Transverse colon (tissue), 4 donors: ENCODE measurements around the gene PPARA. TPM values are rescaled to one million over a fixed set of nuclear protein-coding genes. Genes with fewer than 3 reads are reported as not detected.
"Not testable (repeated sequence)": the region's sequence is repeated elsewhere in the genome, so short reads cannot be mapped to it uniquely, and the experiment has no call there.

ENCODE experiments used
- DNase-seq: peaks from one replicate; pipeline ENCODE4 v3.0.0-alpha.2; 2019
- H3K27ac ChIP-seq, 4 donors: fragments of 200-600 bp; sonication (generic); 2 replicates each; pipeline ENCODE4 v1.5.1; 2016 to 2018; ENCODE audit warnings: inconsistent platforms in 4 of 4
- H3K27me3 ChIP-seq: fragments of 200-600 bp; sonication (generic); 2 replicates; pipeline ENCODE4 v1.5.1; 2017; ENCODE audit warnings: inconsistent platforms
- H3K36me3 ChIP-seq, 4 donors: fragments of 200-600 bp; sonication (generic); 2 replicates each; pipeline ENCODE4 v1.5.1; 2017 to 2019; ENCODE audit warnings: inconsistent platforms in 4 of 4
- H3K4me1 ChIP-seq, 4 donors: fragments of 200-600 bp; sonication (generic); 2 replicates each; pipeline ENCODE4 v1.5.1; 2017 to 2020; ENCODE audit warnings: inconsistent platforms in 4 of 4
- H3K4me3 ChIP-seq, 4 donors: fragments of 200-600 bp; sonication (generic); 1 replicate in 1 of 4; 2 replicates in 3 of 4; pipeline versions ENCODE4 v1.5.1 to v1.6.1; 2017 to 2019; ENCODE audit warnings: inconsistent platforms in 4 of 4
- H3K9me3 ChIP-seq, 2 donors: fragments of 200-600 bp; sonication (generic); 2 replicates each; pipeline ENCODE4 v1.5.1; 2017 to 2019; ENCODE audit warnings: inconsistent platforms in 2 of 2
- EP300 ChIP-seq: sonication (generic); formaldehyde crosslinking; IDR thresholded peaks from one replicate; pipeline ENCODE4 v1.6.1; 2017; ENCODE audit warnings: antibody characterized with exemption, low read depth
- POLR2A ChIP-seq: fragments of 450-650 bp; IDR thresholded peaks from one replicate; pipeline ENCODE4 v1.6.1; 2016; ENCODE audit warnings: antibody characterized with exemption, mild to moderate bottlenecking, moderate library complexity
- POLR2AphosphoS5 ChIP-seq, 3 donors: sonication (generic); formaldehyde crosslinking; IDR thresholded peaks; one replicate each; pipeline ENCODE4 v1.6.1; 2016; ENCODE audit warnings: antibody characterized with exemption in 3 of 3
- whole genome bisulfite sequencing, 2 donors: methylation state at CpG; one replicate each; pipeline ENCODE4 v1.1.5; 2018; ENCODE audit warnings: low coverage in 1 of 2; 5-methylcytosine and 5-hydroxymethylcytosine counted together
- in situ Hi-C, 4 donors: fragments of 200-750 bp; cut with MboI; loops; one replicate each; pipeline versions ENCODE4 v1.15.0 to v1.15.1; 2017; ENCODE audit warnings: low sequenced_read_pairs in 3 of 4, low pct_ligation_motif_present in 1 of 4, low pct_unique_long_range_greater_than_20kb in 1 of 4
- intact Hi-C: fragments of 100-400 bp; cut with DNase I; formaldehyde crosslinking; loops from one replicate; pipeline ENCODE4 v1.15.1; 2023; ENCODE audit warnings: low total_unique reads
- total RNA-seq, 4 donors: library from RNA; depleted of rRNA; stranded (reverse); fragments of >200 nt; gene quantifications; one replicate each; pipeline ENCODE4 v1.1.0, GENCODE V29; 2016
- TF ChIP-seq, protein P1 (sequence below), 5 experiments: fragments of 200-600 bp in 3 of 5; fragments of 450-650 bp in 2 of 5; sonication (generic) in 3 of 5; IDR thresholded peaks; 1 replicate in 2 of 5; 2 replicates in 3 of 5; pipeline ENCODE4 v1.5.1; 2016 to 2017; ENCODE audit warnings: antibody characterized with exemption in 5 of 5, inconsistent platforms in 3 of 5, mild to moderate bottlenecking in 2 of 5, moderate library complexity in 1 of 5

Gene PPARA
- total RNA-seq, 4 donors from 2014 or later = 52.0 to 88.1 (median 74.7) TPM

DNA sequence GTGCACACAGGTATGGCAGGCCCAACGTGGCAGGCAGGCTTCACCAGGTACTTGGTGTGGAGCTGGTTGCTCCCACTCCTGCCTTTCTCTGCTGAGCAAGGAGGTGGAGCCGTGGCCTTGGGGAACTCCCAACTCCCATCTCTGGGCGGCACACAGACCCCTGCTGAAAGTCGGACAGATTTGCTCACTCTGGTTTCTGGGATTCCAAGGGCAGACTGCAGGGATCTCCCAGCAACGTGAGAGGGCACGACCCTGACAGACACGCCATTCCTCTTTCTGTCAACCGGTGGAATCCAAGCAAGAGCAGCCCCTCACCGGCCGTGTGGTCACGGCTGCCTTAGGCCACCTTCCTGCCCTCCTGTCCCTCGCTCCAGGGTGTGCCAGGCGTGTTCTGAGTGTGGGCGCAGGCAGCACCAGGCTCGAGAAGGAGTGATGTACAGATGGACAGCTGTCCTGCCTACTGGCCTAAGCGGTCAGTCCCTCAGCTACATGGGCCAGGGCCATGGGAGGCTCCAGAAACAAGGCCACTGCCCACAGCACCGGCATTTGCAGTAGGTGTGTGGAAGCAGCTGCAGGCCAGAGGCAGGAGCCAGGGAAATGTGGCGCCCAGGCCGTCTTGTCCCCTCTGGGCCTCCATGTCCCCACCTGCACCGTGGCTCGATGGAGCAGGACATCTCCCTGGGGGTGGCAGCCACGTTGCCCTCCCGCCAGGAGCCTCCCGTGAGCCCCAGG, 13.7 kb upstream of the PPARA start:
- 88% methylated on average over 23 of the region's 24 CpGs; no CpG with 5 or more reads in 1 of the 2 donors for WGBS, 2 donors
- in situ Hi-C loops (no loop called here), intact Hi-C loops (no loop called here)
- Histone ChIP-seq H3K27ac (no peak overlapping the region), H3K9me3 (no peaks in the 10 kb centered on the region), H3K4me1 (peaks cover 0 to 6% (median 0%) of the 10 kb centered on the region in 4 donors), H3K27me3 (no peaks in the 10 kb centered on the region), H3K4me3 (no peak overlapping the region), H3K36me3 (no peaks in the 10 kb centered on the region)
- no peak for DNase-seq
- no peak for TF ChIP-seq POLR2A

- no peak for DNase-seq
- H3K9me3 ChIP-seq = no peaks in the 10 kb centered on the region
- H3K27me3 ChIP-seq = no peaks in the 10 kb centered on the region
- H3K4me1 ChIP-seq = peaks cover 0 to 6% (median 0%) of the 10 kb centered on the region in 4 donors
- no peak overlapping the region for H3K4me3 ChIP-seq
- 91% methylated on average over 14 of the region's 14 CpGs; no CpG with 5 or more reads in 1 of the 2 donors for WGBS, 2 donors
- intact Hi-C loops (no loop called here), in situ Hi-C loops (no loop called here)
- no peaks in the 10 kb centered on the region for H3K36me3 ChIP-seq
- TF ChIP-seq, protein P1, sequence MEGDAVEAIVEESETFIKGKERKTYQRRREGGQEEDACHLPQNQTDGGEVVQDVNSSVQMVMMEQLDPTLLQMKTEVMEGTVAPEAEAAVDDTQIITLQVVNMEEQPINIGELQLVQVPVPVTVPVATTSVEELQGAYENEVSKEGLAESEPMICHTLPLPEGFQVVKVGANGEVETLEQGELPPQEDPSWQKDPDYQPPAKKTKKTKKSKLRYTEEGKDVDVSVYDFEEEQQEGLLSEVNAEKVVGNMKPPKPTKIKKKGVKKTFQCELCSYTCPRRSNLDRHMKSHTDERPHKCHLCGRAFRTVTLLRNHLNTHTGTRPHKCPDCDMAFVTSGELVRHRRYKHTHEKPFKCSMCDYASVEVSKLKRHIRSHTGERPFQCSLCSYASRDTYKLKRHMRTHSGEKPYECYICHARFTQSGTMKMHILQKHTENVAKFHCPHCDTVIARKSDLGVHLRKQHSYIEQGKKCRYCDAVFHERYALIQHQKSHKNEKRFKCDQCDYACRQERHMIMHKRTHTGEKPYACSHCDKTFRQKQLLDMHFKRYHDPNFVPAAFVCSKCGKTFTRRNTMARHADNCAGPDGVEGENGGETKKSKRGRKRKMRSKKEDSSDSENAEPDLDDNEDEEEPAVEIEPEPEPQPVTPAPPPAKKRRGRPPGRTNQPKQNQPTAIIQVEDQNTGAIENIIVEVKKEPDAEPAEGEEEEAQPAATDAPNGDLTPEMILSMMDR (IDR thresholded peaks at IDR 0.05) = no peak
- TF ChIP-seq POLR2A (no peak), EP300 (no peak), POLR2AphosphoS5 (IDR thresholded peaks at IDR 0.05) (no peak)
- no peak overlapping the region for H3K27ac ChIP-seq
Observed at GRCh38 chr22:46137218-46137766, 13.0 kb upstream of the PPARA start.

DNA sequence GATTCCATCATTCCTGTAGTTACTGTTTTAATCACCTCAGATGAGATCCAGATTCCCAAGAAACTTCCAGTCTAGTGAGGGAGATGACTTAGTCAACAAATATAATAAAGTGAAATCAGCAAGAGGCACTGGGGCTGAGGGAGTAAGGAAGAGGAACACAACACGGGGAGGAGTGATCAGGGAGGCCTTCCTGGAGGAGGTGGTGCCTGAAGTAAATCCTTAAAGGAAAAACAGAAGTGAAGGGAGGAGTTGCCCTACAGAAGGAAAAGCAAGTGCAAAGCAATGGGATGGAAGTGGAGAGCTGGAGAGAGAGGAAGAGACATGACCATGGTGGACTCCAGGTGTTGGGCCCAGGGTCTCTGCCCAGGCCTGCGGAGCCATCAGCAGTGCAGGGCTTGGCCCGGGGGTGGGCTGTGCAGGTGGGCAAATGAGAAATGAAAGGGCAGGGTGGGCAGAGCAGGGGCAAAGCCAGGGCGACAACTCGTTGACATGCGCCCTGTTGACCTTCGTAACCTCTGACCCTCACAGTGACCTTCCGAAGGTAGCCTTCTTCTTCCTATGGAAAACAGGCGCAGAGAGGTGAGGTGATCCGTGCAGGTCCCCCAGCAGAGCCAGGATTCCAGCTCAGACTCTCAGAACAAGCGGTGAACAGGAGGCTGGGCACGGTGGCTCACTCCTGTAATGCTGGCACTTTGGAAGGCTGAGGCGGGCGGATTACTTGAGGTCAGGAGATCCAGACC, 12.1 kb upstream of the PPARA start:
- Histone ChIP-seq H3K4me3 (no peak overlapping the region), H3K27me3 (no peaks in the 10 kb centered on the region), H3K36me3 (no peaks in the 10 kb centered on the region), H3K9me3 (no peaks in the 10 kb centered on the region), H3K4me1 (peaks cover 0 to 6% (median 0%) of the 10 kb centered on the region in 4 donors), H3K27ac (no peak overlapping the region)
- intact Hi-C loops = no loop called here
- no peak for DNase-seq
- in situ Hi-C loops = no loop called here
- TF ChIP-seq EP300 = no peak
- TF ChIP-seq, protein P1 (IDR thresholded peaks at IDR 0.05) = no peak
- TF ChIP-seq POLR2AphosphoS5 (IDR thresholded peaks at IDR 0.05) = no peak
- no peak for TF ChIP-seq POLR2A
- 79 to 83% methylated on average over 2 to 14 of the region's 14 CpGs for WGBS, 2 donors

DNA sequence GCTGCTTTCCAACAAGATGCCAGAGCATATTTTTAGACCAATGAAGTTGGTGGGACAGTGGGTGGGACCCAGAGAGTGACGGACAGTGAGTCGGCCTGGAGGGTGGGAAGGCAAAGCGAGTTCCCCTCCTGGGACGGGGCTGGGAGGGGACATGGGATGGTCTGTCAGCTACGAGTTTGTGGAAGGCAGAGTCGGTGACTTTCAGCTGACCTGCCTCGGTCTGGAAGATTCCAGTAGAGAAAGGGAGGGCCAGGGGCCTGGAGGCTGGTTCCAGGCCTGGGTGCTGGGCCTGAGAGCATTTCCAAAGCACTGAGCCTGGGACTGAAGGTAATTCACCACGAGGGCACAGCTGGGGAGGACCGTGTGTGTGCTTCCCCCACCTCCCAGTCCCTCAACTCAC, 10.9 kb upstream of the PPARA start:
- H3K4me3 ChIP-seq, H3K27me3 ChIP-seq, DNase-seq, H3K4me1 ChIP-seq, intact Hi-C loops, in situ Hi-C loops, H3K9me3 ChIP-seq, H3K36me3 ChIP-seq: not testable (repeated sequence)
- peak overlapping the region in 3 of 4 donors; percentile 41 to 48 (median 43) for H3K27ac ChIP-seq
- WGBS, 2 donors = 79% methylated on average over 7 of the region's 9 CpGs; no CpG with 5 or more reads in 1 of the 2 donors

GRCh38 chr22:46139895-46140350, 10.4 kb upstream of the PPARA start:
- Histone ChIP-seq H3K27ac (peak overlapping the region; percentile 9 to 48 (median 42)), H3K9me3 (no peaks in the 10 kb centered on the region), H3K27me3 (no peaks in the 10 kb centered on the region), H3K36me3 (no peaks in the 10 kb centered on the region), H3K4me3 (no peak overlapping the region), H3K4me1 (peaks cover 0 to 6% (median 0%) of the 10 kb centered on the region in 4 donors)
- DNase-seq = no peak
- intact Hi-C loops = no loop called here
- in situ Hi-C loops = loop anchor here in 1 of 4 donors (10.0 kb wide), 1 partner anchor 155 kb away; the partner anchor contains the start of gene GTSE1
- TF ChIP-seq POLR2AphosphoS5 (IDR thresholded peaks at IDR 0.05) = no peak
- TF ChIP-seq EP300 = no peak
- TF ChIP-seq, protein P1 (IDR thresholded peaks at IDR 0.05) = no peak
- TF ChIP-seq POLR2A = no peak
- 83% methylated on average over 16 of the region's 17 CpGs; no CpG with 5 or more reads in 1 of the 2 donors for WGBS, 2 donors
